Measurements from ENCODE around the gene PROX1. TPM values are rescaled to one million over a fixed set of nuclear protein-coding genes. Genes with fewer than 3 reads are reported as not detected.

The PROX1 gene
- total and polyA plus RNA-seq, 9 of the 15 experiments (the other 6 are each of a cell fraction or from before 2014, with no cell fraction given), result 0.14 to 0.22 TPM; not detected in 7

- Histone ChIP-seq H3K79me2 (ENCODE audit: control insufficient read depth, insufficient read depth, low read length) (no peaks in the 10 kb centered on the region), H3K27me3 (ENCODE audit: control insufficient read depth in 2 of 2, insufficient read depth in 2 of 2, low read length in 2 of 2) (peaks cover 14 to 19% of the 10 kb centered on the region in 2 experiments), H3K36me3 (ENCODE audit: control insufficient read depth, insufficient read depth, low read length) (no peaks in the 10 kb centered on the region), H4K20me1 (replicated peaks; ENCODE audit: control insufficient read depth, insufficient read depth, low read length) (no peaks in the 10 kb centered on the region), H3K9me1 (ENCODE audit: control insufficient read depth, insufficient read depth, low read length) (no peaks in the 10 kb centered on the region), H3K9me3 (replicated peaks; ENCODE audit: control insufficient read depth, insufficient read depth, low read depth, low read length) (no peaks in the 10 kb centered on the region), H3K4me3 (no peak overlapping the region), H2AFZ (ENCODE audit: low read depth, low read length) (no peak overlapping the region), H3K4me1 (replicated peaks in 1 of 2; ENCODE audit: control insufficient read depth in 2 of 2, insufficient read depth in 2 of 2, low read length in 2 of 2) (peaks cover 4 to 9% of the 10 kb centered on the region in 2 experiments; a peak in 3 of 5 replicates), H3K9ac (ENCODE audit: insufficient read depth in 1 of 2, low read depth in 2 of 2, low read length in 2 of 2) (no peak overlapping the region), H3K4me2 (ENCODE audit: insufficient read depth, low read length) (no peak overlapping the region), H3K27ac (ENCODE audit: extremely low read depth, low read depth, low read length) (no peak overlapping the region)
- in situ Hi-C loops (cut with MboI) (no loop called here), intact Hi-C loops (cut with micrococcal nuclease) (no loop called here)
- CTCF ChIA-PET (ENCODE audit: low intra/inter-chr PET ratio), result no interaction called here
- no TSS peak for BruUV-seq (replicated peaks)
- ATAC-seq (no peak), DNase-seq (ENCODE audit: extremely low read depth in 1 of 4, low spot score in 3 of 4) (no peak), FAIRE-seq (no peak)
- WGBS (ENCODE audit: insufficient coverage, low coverage, missing lambda C conversion rate), result 7% methylated on average over 6 of the region's 6 CpGs
- TF ChIP-seq MAFK (IDR thresholded peaks at IDR 0.05; ENCODE audit: low read length) (no peak), MAFF (IDR thresholded peaks at IDR 0.05; ENCODE audit: low read length) (no peak), ATF1 (CRISPR knock-in tag; IDR thresholded peaks at IDR 0.05) (no peak), ATF1 (tag; IDR thresholded peaks at IDR 0.05) (no peak), HSF4 (CRISPR knock-in tag; IDR thresholded peaks at IDR 0.05; ENCODE audit: borderline replicate concordance) (no peak)
- POLR2A ChIA-PET, result interaction anchor here (0.5 kb wide), 1 partner anchor 32 kb away, joined by 3 read pairs; no protein-coding TSS in a partner anchor
Observed at GRCh38 chr1:213998785-213999184, 11.0 kb downstream of the PROX1 start.

GRCh38 chr1:213999732-214000131, 12.0 kb downstream of the PROX1 start:
- 5% methylated on average over 2 of the region's 2 CpGs for WGBS (ENCODE audit: insufficient coverage, low coverage, missing lambda C conversion rate)
- CTCF ChIA-PET (ENCODE audit: low intra/inter-chr PET ratio), result no interaction called here
- no peak for DNase-seq (ENCODE audit: extremely low read depth in 1 of 4, low spot score in 3 of 4)
- Histone ChIP-seq H3K27me3 (ENCODE audit: control insufficient read depth in 2 of 2, insufficient read depth in 2 of 2, low read length in 2 of 2) (peaks cover 14 to 19% of the 10 kb centered on the region in 2 experiments), H3K9ac (ENCODE audit: insufficient read depth in 1 of 2, low read depth in 2 of 2, low read length in 2 of 2) (no peak overlapping the region), H4K20me1 (replicated peaks; ENCODE audit: control insufficient read depth, insufficient read depth, low read length) (no peaks in the 10 kb centered on the region), H3K9me1 (ENCODE audit: control insufficient read depth, insufficient read depth, low read length) (no peaks in the 10 kb centered on the region), H3K27ac (ENCODE audit: extremely low read depth, low read depth, low read length) (no peak overlapping the region), H3K79me2 (ENCODE audit: control insufficient read depth, insufficient read depth, low read length) (no peaks in the 10 kb centered on the region), H3K36me3 (ENCODE audit: control insufficient read depth, insufficient read depth, low read length) (no peaks in the 10 kb centered on the region), H3K4me2 (ENCODE audit: insufficient read depth, low read length) (no peak overlapping the region), H3K4me1 (replicated peaks in 1 of 2; ENCODE audit: control insufficient read depth in 2 of 2, insufficient read depth in 2 of 2, low read length in 2 of 2) (peaks cover 4 to 9% of the 10 kb centered on the region in 2 experiments; a peak in 3 of 5 replicates), H2AFZ (ENCODE audit: low read depth, low read length) (no peak overlapping the region), H3K9me3 (replicated peaks; ENCODE audit: control insufficient read depth, insufficient read depth, low read depth, low read length) (no peaks in the 10 kb centered on the region), H3K4me3 (no peak overlapping the region)
- BruUV-seq (replicated peaks), result no TSS peak
- no peak for FAIRE-seq
- TF ChIP-seq SMARCA5 (IDR thresholded peaks at IDR 0.05), result no peak
- no peak for TF ChIP-seq CREB5 (CRISPR knock-in tag; IDR thresholded peaks at IDR 0.05)
- no peak for TF ChIP-seq DIDO1 (tag; IDR thresholded peaks at IDR 0.05; ENCODE audit: low read depth)
- no peak for TF ChIP-seq RBM34 (IDR thresholded peaks at IDR 0.05; ENCODE audit: borderline replicate concordance, insufficient read depth, low read length)
- no peak for TF ChIP-seq ZNF830 (CRISPR knock-in tag; IDR thresholded peaks at IDR 0.05)
- no peak for TF ChIP-seq ARID1B (IDR thresholded peaks at IDR 0.05)
- no peak for TF ChIP-seq BRF2 (IDR thresholded peaks at IDR 0.05; ENCODE audit: borderline replicate concordance, insufficient read depth, insufficient read length)
- TF ChIP-seq CCNT2 (IDR thresholded peaks at IDR 0.05; ENCODE audit: borderline replicate concordance, extremely low read depth, insufficient read length, low read depth, low read length), result no peak
- no peak for TF ChIP-seq NR2C2 (CRISPR knock-in tag; IDR thresholded peaks at IDR 0.05)
- TF ChIP-seq NR2C2 (tag; IDR thresholded peaks at IDR 0.05), result no peak
- intact Hi-C loops (cut with micrococcal nuclease), result no loop called here
- no peak for ATAC-seq
- in situ Hi-C loops (cut with MboI), result no loop called here
- POLR2A ChIA-PET, result interaction anchor here (0.7 kb wide), 1 partner anchor 10 kb away, joined by 3 read pairs; no protein-coding TSS in a partner anchor

All from K562 (cell line).